Measurements from ENCODE around the gene AP1G1. TPM values are rescaled to one million over a fixed set of nuclear protein-coding genes. Genes with fewer than 3 reads are reported as not detected.

Gene AP1G1
- total RNA-seq, 1 donor: 104 TPM

DNA sequence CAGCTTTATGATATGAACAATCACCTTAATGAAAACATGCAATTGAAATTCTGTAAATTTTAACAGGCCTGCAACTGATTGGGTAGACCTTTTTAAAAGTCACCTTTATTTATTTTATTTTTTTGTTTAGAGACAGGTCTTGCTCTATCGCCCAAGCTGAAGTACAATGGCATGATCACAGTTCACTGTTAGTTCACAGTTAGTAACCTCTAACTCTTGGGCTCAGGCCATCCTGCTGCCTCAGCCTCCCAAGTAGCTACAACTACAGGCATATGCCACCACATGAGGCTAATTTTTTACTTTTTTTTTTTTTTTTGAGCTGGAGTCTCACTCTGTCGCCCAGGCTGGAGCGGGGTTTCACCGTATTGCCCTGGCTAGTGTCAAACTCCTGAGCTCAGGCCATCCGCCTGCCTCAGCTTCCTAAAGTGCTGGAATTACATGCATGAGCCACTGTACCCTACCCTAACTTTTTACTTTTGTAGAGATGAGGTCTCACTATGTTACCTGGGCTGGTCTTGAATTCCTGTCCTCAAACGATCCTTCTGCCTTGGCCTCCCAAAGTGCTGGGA, 28.0 kb downstream of the AP1G1 start:
- DNase-seq (ENCODE audit: insufficient read length, low spot score, missing footprints): no peak
- Histone ChIP-seq H3K36me3 (ENCODE audit: insufficient read depth, low read length) (peaks cover 9% of the 10 kb centered on the region), H4K20me1 (ENCODE audit: insufficient read depth, low read length) (peaks cover 37% of the 10 kb centered on the region), H3K4me2 (ENCODE audit: insufficient read depth, low read length) (no peak overlapping the region), H3K27me3 (ENCODE audit: insufficient read depth, low read length) (no peaks in the 10 kb centered on the region), H3K9me3 (ENCODE audit: low read depth, low read length) (no peaks in the 10 kb centered on the region), H3K4me3 (ENCODE audit: insufficient read depth, low read length) (no peak overlapping the region), H3K27ac (ENCODE audit: low read depth, low read length) (no peak overlapping the region), H2AFZ (ENCODE audit: low read length) (no peak overlapping the region), H3K4me1 (ENCODE audit: insufficient read depth, low read length) (peaks cover 7% of the 10 kb centered on the region), H3K79me2 (ENCODE audit: insufficient read depth, low read length) (peaks cover 94% of the 10 kb centered on the region)
- TF ChIP-seq, protein P1, sequence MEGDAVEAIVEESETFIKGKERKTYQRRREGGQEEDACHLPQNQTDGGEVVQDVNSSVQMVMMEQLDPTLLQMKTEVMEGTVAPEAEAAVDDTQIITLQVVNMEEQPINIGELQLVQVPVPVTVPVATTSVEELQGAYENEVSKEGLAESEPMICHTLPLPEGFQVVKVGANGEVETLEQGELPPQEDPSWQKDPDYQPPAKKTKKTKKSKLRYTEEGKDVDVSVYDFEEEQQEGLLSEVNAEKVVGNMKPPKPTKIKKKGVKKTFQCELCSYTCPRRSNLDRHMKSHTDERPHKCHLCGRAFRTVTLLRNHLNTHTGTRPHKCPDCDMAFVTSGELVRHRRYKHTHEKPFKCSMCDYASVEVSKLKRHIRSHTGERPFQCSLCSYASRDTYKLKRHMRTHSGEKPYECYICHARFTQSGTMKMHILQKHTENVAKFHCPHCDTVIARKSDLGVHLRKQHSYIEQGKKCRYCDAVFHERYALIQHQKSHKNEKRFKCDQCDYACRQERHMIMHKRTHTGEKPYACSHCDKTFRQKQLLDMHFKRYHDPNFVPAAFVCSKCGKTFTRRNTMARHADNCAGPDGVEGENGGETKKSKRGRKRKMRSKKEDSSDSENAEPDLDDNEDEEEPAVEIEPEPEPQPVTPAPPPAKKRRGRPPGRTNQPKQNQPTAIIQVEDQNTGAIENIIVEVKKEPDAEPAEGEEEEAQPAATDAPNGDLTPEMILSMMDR (IDR thresholded peaks at IDR 0.05; ENCODE audit: extremely low read depth, low read depth, low read length): no peak

DNA sequence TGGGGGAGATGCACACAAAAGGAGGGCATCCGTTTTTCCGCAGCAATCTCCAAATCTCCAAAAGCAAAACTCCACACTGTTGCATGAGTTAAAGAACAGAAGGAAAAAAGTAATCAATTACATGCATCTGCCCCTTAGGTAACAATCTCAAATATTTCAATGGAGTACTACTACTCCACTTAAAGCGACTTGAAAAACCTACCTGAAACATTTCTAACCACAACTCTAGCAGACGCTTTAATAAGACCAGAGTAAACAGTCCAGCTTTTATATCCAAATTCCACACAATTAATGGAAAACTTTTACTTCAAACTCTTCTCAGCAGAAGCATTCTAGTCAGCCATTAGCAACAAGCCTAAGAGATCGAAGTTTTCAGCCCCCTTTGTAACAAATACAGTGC, 29.9 kb downstream of the AP1G1 start:
- H3K27me3 ChIP-seq (ENCODE audit: insufficient read depth, low read length): no peaks in the 10 kb centered on the region
- peaks cover 7% of the 10 kb centered on the region for H3K4me1 ChIP-seq (ENCODE audit: insufficient read depth, low read length)
- no peak overlapping the region for H3K27ac ChIP-seq (ENCODE audit: low read depth, low read length)
- no peak for DNase-seq (ENCODE audit: insufficient read length, low spot score, missing footprints)
- peaks cover 12% of the 10 kb centered on the region for H3K36me3 ChIP-seq (ENCODE audit: insufficient read depth, low read length)
- H3K9me3 ChIP-seq (ENCODE audit: low read depth, low read length): no peaks in the 10 kb centered on the region
- H4K20me1 ChIP-seq (ENCODE audit: insufficient read depth, low read length): peaks cover 35% of the 10 kb centered on the region
- H2AFZ ChIP-seq (ENCODE audit: low read length): no peak overlapping the region
- H3K79me2 ChIP-seq (ENCODE audit: insufficient read depth, low read length): peaks cover 85% of the 10 kb centered on the region
- no peak overlapping the region for H3K4me2 ChIP-seq (ENCODE audit: insufficient read depth, low read length)
- no peak overlapping the region for H3K4me3 ChIP-seq (ENCODE audit: insufficient read depth, low read length)
- TF ChIP-seq, protein P1 (IDR thresholded peaks at IDR 0.05; ENCODE audit: extremely low read depth, low read depth, low read length): no peak

DNA sequence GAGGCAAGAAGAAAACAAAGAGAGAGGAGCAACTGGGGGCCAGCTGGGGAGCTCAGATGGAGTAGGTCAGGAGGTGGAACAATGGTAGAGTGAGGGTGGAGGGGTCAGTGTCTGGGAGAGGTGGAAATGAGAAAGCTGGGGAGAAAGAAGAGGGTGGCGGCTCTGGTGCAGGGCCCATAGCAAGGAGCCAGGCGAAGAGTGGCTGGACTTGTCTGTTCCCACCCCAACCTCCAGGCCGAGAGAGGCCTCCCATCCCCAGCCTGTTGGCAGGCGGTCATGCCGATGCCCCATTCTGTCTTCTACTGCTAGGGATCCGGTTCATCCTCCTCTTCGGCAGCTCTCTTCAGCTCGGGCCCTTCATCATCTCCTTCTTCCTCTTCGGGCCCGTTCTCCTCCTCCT, 31.3 kb downstream of the AP1G1 start:
- peaks cover 21% of the 10 kb centered on the region for H3K36me3 ChIP-seq (ENCODE audit: insufficient read depth, low read length)
- H3K27ac ChIP-seq (ENCODE audit: low read depth, low read length): no peak overlapping the region
- H3K4me2 ChIP-seq (ENCODE audit: insufficient read depth, low read length): no peak overlapping the region
- no peaks in the 10 kb centered on the region for H3K27me3 ChIP-seq (ENCODE audit: insufficient read depth, low read length)
- peaks cover 78% of the 10 kb centered on the region for H3K79me2 ChIP-seq (ENCODE audit: insufficient read depth, low read length)
- peaks cover 7% of the 10 kb centered on the region for H3K4me1 ChIP-seq (ENCODE audit: insufficient read depth, low read length)
- H4K20me1 ChIP-seq (ENCODE audit: insufficient read depth, low read length): peaks cover 23% of the 10 kb centered on the region
- H3K9me3 ChIP-seq (ENCODE audit: low read depth, low read length): no peaks in the 10 kb centered on the region
- TF ChIP-seq, protein P1 (IDR thresholded peaks at IDR 0.05; ENCODE audit: extremely low read depth, low read depth, low read length): no peak
- no peak for DNase-seq (ENCODE audit: insufficient read length, low spot score, missing footprints)
- H2AFZ ChIP-seq (ENCODE audit: low read length): no peak overlapping the region
- H3K4me3 ChIP-seq (ENCODE audit: insufficient read depth, low read length): no peak overlapping the region

DNA sequence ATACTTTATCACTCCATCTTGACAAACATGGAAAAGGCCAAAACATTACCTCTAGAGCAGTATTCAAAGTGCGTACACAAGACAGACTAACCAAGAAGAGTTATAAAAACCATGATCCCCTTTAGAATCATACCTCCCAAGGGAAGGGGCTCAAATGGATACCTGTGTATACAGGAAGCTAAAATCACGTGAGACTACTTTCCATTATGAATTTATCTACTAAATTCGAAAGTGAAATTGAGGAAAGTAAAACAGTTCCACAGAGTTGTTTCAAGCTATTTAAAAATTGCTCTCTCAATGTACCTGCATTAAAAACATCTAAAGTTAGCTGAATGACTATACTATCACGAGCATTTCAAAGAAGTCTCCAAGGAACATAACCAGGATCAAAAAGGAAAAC, 32.7 kb downstream of the AP1G1 start:
- DNase-seq (ENCODE audit: insufficient read length, low spot score, missing footprints): no peak
- Histone ChIP-seq H3K4me1 (ENCODE audit: insufficient read depth, low read length) (no peaks in the 10 kb centered on the region), H3K79me2 (ENCODE audit: insufficient read depth, low read length) (peaks cover 65% of the 10 kb centered on the region), H3K27ac (ENCODE audit: low read depth, low read length) (no peak overlapping the region), H4K20me1 (ENCODE audit: insufficient read depth, low read length) (peaks cover 15% of the 10 kb centered on the region), H3K9me3 (ENCODE audit: low read depth, low read length) (no peaks in the 10 kb centered on the region), H3K4me3 (ENCODE audit: insufficient read depth, low read length) (no peak overlapping the region), H2AFZ (ENCODE audit: low read length) (no peak overlapping the region), H3K27me3 (ENCODE audit: insufficient read depth, low read length) (no peaks in the 10 kb centered on the region), H3K4me2 (ENCODE audit: insufficient read depth, low read length) (no peak overlapping the region), H3K36me3 (ENCODE audit: insufficient read depth, low read length) (peaks cover 25% of the 10 kb centered on the region)
- TF ChIP-seq, protein P1 (IDR thresholded peaks at IDR 0.05; ENCODE audit: extremely low read depth, low read depth, low read length): no peak

Measured in osteoblast (primary cell).